Measurements from ENCODE around the gene NRDC.

NRDC gene

DNA sequence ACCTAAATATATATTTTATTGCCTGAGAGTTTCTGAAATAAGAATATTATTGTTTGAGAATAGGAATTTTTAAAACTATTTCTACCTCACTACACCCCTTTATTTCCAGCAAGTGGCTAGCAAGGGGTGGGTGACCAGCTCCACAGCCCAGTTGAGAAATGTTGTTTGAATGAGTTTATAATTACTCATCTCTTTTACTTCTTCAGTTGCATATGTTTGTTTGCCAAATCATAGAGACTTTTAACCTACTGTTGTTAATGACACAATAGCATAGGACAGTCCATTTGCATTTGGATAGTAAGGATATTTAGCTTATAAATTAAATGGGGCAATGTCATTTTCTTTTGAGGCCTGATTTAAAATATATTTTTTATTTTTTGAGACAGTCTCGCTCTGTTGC, 127.8 kb downstream of the NRDC start:
- Histone ChIP-seq H3K4me3 (ENCODE audit: low read length in 2 of 2) (no peak overlapping the region), H3K9ac (ENCODE audit: low read depth, low read length, poor library complexity) (no peak overlapping the region), H2BK120ac (ENCODE audit: low read depth, low read length) (no peak overlapping the region), H2AK5ac (ENCODE audit: low read depth, low read length) (no peak overlapping the region), H3K4me2 (ENCODE audit: insufficient read depth, low read length, poor library complexity, severe bottlenecking) (no peak overlapping the region), H3K18ac (ENCODE audit: low read length) (no peak overlapping the region), H4K91ac (ENCODE audit: low read depth, low read length, poor library complexity) (no peak overlapping the region), H3K36me3 (replicated peaks in 1 of 2; ENCODE audit: control insufficient read depth in 2 of 2, insufficient read depth in 2 of 2, low read length in 2 of 2) (peaks cover 9 to 86% of the 10 kb centered on the region in 2 donors), H2BK12ac (ENCODE audit: low read length) (no peak overlapping the region), H2BK5ac (ENCODE audit: low read length) (no peak overlapping the region), H3K27ac (replicated peaks; ENCODE audit: low read length) (no peak overlapping the region), H3K79me1 (ENCODE audit: low read depth, low read length) (peaks cover 2% of the 10 kb centered on the region), H3K14ac (ENCODE audit: low read length) (no peak overlapping the region), H2BK15ac (ENCODE audit: low read length) (no peak overlapping the region), H3K4me1 (ENCODE audit: control insufficient read depth in 2 of 2, insufficient read depth in 1 of 2, low read depth in 1 of 2, low read length in 2 of 2) (no peaks in the 10 kb centered on the region), H2AFZ (ENCODE audit: low read length) (no peak overlapping the region), H4K8ac (ENCODE audit: low read depth, low read length) (no peak overlapping the region), H3K23ac (ENCODE audit: low read depth, low read length, poor library complexity) (no peak overlapping the region), H3K4ac (ENCODE audit: low read length) (no peak overlapping the region), H3K9me3 (replicated peaks in 1 of 2; ENCODE audit: control insufficient read depth in 2 of 2, insufficient read depth in 1 of 2, low read depth in 1 of 2, low read length in 2 of 2) (peaks cover 0 to 7% of the 10 kb centered on the region in 2 donors), H3K27me3 (ENCODE audit: control insufficient read depth in 3 of 3, insufficient read depth in 3 of 3, low read depth in 1 of 3, low read length in 3 of 3) (no peaks in the 10 kb centered on the region)
- no peak for DNase-seq (ENCODE audit: low spot score)
- WGBS, 2 donors (ENCODE audit: extremely low coverage in 2 of 2, insufficient read length in 2 of 2, insufficient replicate concordance in 1 of 2): no CpG with 5 or more reads among the region's 1 CpG

DNA sequence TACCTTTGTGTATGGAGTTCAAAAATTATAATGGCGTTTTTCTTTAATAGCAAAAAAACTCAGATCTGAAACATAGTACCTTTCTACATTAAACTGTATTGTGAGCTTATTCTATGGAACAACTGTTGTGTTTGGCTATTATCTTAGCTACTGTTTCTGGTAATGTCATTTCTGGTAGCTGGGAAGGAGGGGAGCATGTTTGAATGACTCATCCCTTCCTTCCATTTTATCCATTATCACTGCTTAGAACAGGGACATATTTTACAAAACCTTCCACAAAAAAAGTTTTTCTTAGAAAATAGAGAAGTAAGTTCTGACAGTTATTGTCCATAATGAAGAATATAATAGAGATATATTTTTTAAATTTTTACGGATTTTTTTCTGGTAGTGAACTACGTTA, 128.3 kb downstream of the NRDC start:
- Histone ChIP-seq H3K14ac (ENCODE audit: low read length) (no peak overlapping the region), H3K4me3 (ENCODE audit: low read length in 2 of 2) (no peak overlapping the region), H3K9me3 (replicated peaks in 1 of 2; ENCODE audit: control insufficient read depth in 2 of 2, insufficient read depth in 1 of 2, low read depth in 1 of 2, low read length in 2 of 2) (peaks cover 0 to 7% of the 10 kb centered on the region in 2 donors), H2BK12ac (ENCODE audit: low read length) (no peak overlapping the region), H2BK120ac (ENCODE audit: low read depth, low read length) (no peak overlapping the region), H2BK15ac (ENCODE audit: low read length) (no peak overlapping the region), H3K27me3 (ENCODE audit: control insufficient read depth in 3 of 3, insufficient read depth in 3 of 3, low read depth in 1 of 3, low read length in 3 of 3) (no peaks in the 10 kb centered on the region), H2AFZ (ENCODE audit: low read length) (no peak overlapping the region), H2AK5ac (ENCODE audit: low read depth, low read length) (no peak overlapping the region), H3K4ac (ENCODE audit: low read length) (no peak overlapping the region), H2BK5ac (ENCODE audit: low read length) (no peak overlapping the region), H3K79me1 (ENCODE audit: low read depth, low read length) (peaks cover 2% of the 10 kb centered on the region), H3K9ac (ENCODE audit: low read depth, low read length, poor library complexity) (no peak overlapping the region), H4K91ac (ENCODE audit: low read depth, low read length, poor library complexity) (no peak overlapping the region), H3K4me2 (ENCODE audit: insufficient read depth, low read length, poor library complexity, severe bottlenecking) (no peak overlapping the region), H3K27ac (replicated peaks; ENCODE audit: low read length) (no peak overlapping the region), H3K18ac (ENCODE audit: low read length) (no peak overlapping the region), H3K4me1 (ENCODE audit: control insufficient read depth in 2 of 2, insufficient read depth in 1 of 2, low read depth in 1 of 2, low read length in 2 of 2) (no peaks in the 10 kb centered on the region), H3K36me3 (replicated peaks in 1 of 2; ENCODE audit: control insufficient read depth in 2 of 2, insufficient read depth in 2 of 2, low read length in 2 of 2) (peaks cover 9 to 81% of the 10 kb centered on the region in 2 donors), H4K8ac (ENCODE audit: low read depth, low read length) (no peak overlapping the region), H3K23ac (ENCODE audit: low read depth, low read length, poor library complexity) (no peak overlapping the region)
- WGBS, 2 donors (ENCODE audit: extremely low coverage in 2 of 2, insufficient read length in 2 of 2, insufficient replicate concordance in 1 of 2): 100% methylated on average over 1 of the region's 3 CpGs; no CpG with 5 or more reads in 1 of the 2 donors
- no peak for DNase-seq (ENCODE audit: low spot score)

DNA sequence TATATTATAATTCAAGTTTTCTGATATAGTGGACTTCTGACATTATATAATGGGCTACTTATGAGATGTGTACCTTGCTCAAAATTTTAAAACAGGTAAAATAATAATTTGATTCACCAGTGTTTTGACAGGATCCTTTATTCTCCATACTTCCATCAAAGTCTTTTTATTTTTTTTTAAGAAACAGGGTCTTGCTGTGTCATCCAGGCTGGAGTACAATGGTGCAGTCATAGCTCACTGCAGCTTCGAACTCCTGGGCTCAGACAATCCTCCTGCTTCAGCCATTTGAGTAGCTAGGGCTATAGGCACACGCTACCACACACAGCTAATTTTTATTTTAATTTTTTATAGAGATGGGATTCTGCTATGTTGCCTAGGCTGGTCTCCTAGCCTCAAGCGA, 129.4 kb downstream of the NRDC start:
- no peak overlapping the region for H3K9ac ChIP-seq (ENCODE audit: low read depth, low read length, poor library complexity)
- no peak overlapping the region for H3K14ac ChIP-seq (ENCODE audit: low read length)
- H2AFZ ChIP-seq (ENCODE audit: low read length): no peak overlapping the region
- H2BK120ac ChIP-seq (ENCODE audit: low read depth, low read length): no peak overlapping the region
- no CpG with 5 or more reads among the region's 3 CpGs for WGBS, 2 donors (ENCODE audit: extremely low coverage in 2 of 2, insufficient read length in 2 of 2, insufficient replicate concordance in 1 of 2)
- no peak overlapping the region for H3K23ac ChIP-seq (ENCODE audit: low read depth, low read length, poor library complexity)
- H3K9me3 ChIP-seq (replicated peaks in 1 of 2; ENCODE audit: control insufficient read depth in 2 of 2, insufficient read depth in 1 of 2, low read depth in 1 of 2, low read length in 2 of 2): peaks cover 0 to 7% of the 10 kb centered on the region in 2 donors
- H4K8ac ChIP-seq (ENCODE audit: low read depth, low read length): no peak overlapping the region
- H3K27me3 ChIP-seq (ENCODE audit: control insufficient read depth in 3 of 3, insufficient read depth in 3 of 3, low read depth in 1 of 3, low read length in 3 of 3): no peaks in the 10 kb centered on the region
- H3K4me3 ChIP-seq (ENCODE audit: low read length in 2 of 2): no peak overlapping the region
- no peak overlapping the region for H4K91ac ChIP-seq (ENCODE audit: low read depth, low read length, poor library complexity)
- no peak overlapping the region for H2BK12ac ChIP-seq (ENCODE audit: low read length)
- no peak overlapping the region for H3K27ac ChIP-seq (replicated peaks; ENCODE audit: low read length)
- no peak for DNase-seq (ENCODE audit: low spot score)
- peaks cover 9 to 71% of the 10 kb centered on the region in 2 donors for H3K36me3 ChIP-seq (replicated peaks in 1 of 2; ENCODE audit: control insufficient read depth in 2 of 2, insufficient read depth in 2 of 2, low read length in 2 of 2)
- H3K4me2 ChIP-seq (ENCODE audit: insufficient read depth, low read length, poor library complexity, severe bottlenecking): no peak overlapping the region
- H2AK5ac ChIP-seq (ENCODE audit: low read depth, low read length): no peak overlapping the region
- H3K79me1 ChIP-seq (ENCODE audit: low read depth, low read length): peaks cover 2% of the 10 kb centered on the region
- no peak overlapping the region for H3K4ac ChIP-seq (ENCODE audit: low read length)
- H3K18ac ChIP-seq (ENCODE audit: low read length): no peak overlapping the region
- H2BK5ac ChIP-seq (ENCODE audit: low read length): no peak overlapping the region
- peaks cover 0 to 1% of the 10 kb centered on the region in 2 donors for H3K4me1 ChIP-seq (ENCODE audit: control insufficient read depth in 2 of 2, insufficient read depth in 1 of 2, low read depth in 1 of 2, low read length in 2 of 2)
- no peak overlapping the region for H2BK15ac ChIP-seq (ENCODE audit: low read length)

- Histone ChIP-seq H3K9ac (ENCODE audit: low read depth, low read length, poor library complexity) (no peak overlapping the region), H3K36me3 (replicated peaks in 1 of 2; ENCODE audit: control insufficient read depth in 2 of 2, insufficient read depth in 2 of 2, low read length in 2 of 2) (peaks cover 1 to 43% of the 10 kb centered on the region in 2 donors), H2AFZ (ENCODE audit: low read length) (no peak overlapping the region), H3K18ac (ENCODE audit: low read length) (no peak overlapping the region), H2BK120ac (ENCODE audit: low read depth, low read length) (no peak overlapping the region), H3K4me3 (ENCODE audit: low read length in 2 of 2) (no peak overlapping the region), H3K27ac (replicated peaks; ENCODE audit: low read length) (no peak overlapping the region), H4K8ac (ENCODE audit: low read depth, low read length) (no peak overlapping the region), H2BK5ac (ENCODE audit: low read length) (no peak overlapping the region), H3K4ac (ENCODE audit: low read length) (no peak overlapping the region), H3K14ac (ENCODE audit: low read length) (no peak overlapping the region), H3K23ac (ENCODE audit: low read depth, low read length, poor library complexity) (no peak overlapping the region), H4K91ac (ENCODE audit: low read depth, low read length, poor library complexity) (no peak overlapping the region), H3K4me2 (ENCODE audit: insufficient read depth, low read length, poor library complexity, severe bottlenecking) (no peak overlapping the region), H2BK12ac (ENCODE audit: low read length) (no peak overlapping the region), H3K79me1 (ENCODE audit: low read depth, low read length) (peaks cover 2% of the 10 kb centered on the region), H3K27me3 (ENCODE audit: control insufficient read depth in 3 of 3, insufficient read depth in 3 of 3, low read depth in 1 of 3, low read length in 3 of 3) (no peaks in the 10 kb centered on the region), H2BK15ac (ENCODE audit: low read length) (no peak overlapping the region), H3K9me3 (replicated peaks in 1 of 2; ENCODE audit: control insufficient read depth in 2 of 2, insufficient read depth in 1 of 2, low read depth in 1 of 2, low read length in 2 of 2) (no peaks in the 10 kb centered on the region), H2AK5ac (ENCODE audit: low read depth, low read length) (no peak overlapping the region), H3K4me1 (ENCODE audit: control insufficient read depth in 2 of 2, insufficient read depth in 1 of 2, low read depth in 1 of 2, low read length in 2 of 2) (peaks cover 0 to 1% of the 10 kb centered on the region in 2 donors)
- DNase-seq (ENCODE audit: low spot score): no peak
These were observed 133.3 kb downstream of the NRDC start for GRCh38 chr1:51745304-51745570.

Data from neuronal stem cell (in vitro differentiated cells).